COLO829 (cell line): Measurements from ENCODE around the gene VEPH1.

Experiments
- DNase-seq: peaks from one replicate; pipeline ENCODE4 v3.0.0; 2012; ENCODE audit warnings: low spot score

Gene VEPH1

GRCh38 chr3:157523814-157524213, 20.6 kb upstream of the VEPH1 start:
- no peak for DNase-seq

GRCh38 chr3:157522648-157523047, 19.4 kb upstream of the VEPH1 start:
- DNase-seq = no peak

GRCh38 chr3:157520485-157521150, 17.4 kb upstream of the VEPH1 start:
- DNase-seq = no peak

- DNase-seq = no peak
These were observed 15.7 kb upstream of the VEPH1 start for GRCh38 chr3:157518881-157519280.

- DNase-seq = no peak
These were observed 13.7 kb upstream of the VEPH1 start for GRCh38 chr3:157516928-157517327.

- no peak for DNase-seq
These were observed 12.2 kb upstream of the VEPH1 start for GRCh38 chr3:157515398-157515797.

GRCh38 chr3:157514371-157514895, 11.2 kb upstream of the VEPH1 start:
- no peak for DNase-seq

GRCh38 chr3:157513585-157513984, 10.4 kb upstream of the VEPH1 start:
- no peak for DNase-seq

- DNase-seq = no peak
These were observed 9.3 kb upstream of the VEPH1 start for GRCh38 chr3:157512534-157512933.

GRCh38 chr3:157508461-157508860, 5.2 kb upstream of the VEPH1 start:
- no peak for DNase-seq

- DNase-seq = peak; percentile 93
These were observed 1.4 kb downstream of the VEPH1 start for GRCh38 chr3:157501863-157502262.

GRCh38 chr3:157500232-157500631, 3.0 kb downstream of the VEPH1 start:
- no peak for DNase-seq

GRCh38 chr3:157499342-157499963, 3.8 kb downstream of the VEPH1 start:
- no peak for DNase-seq

GRCh38 chr3:157498371-157498770, 4.8 kb downstream of the VEPH1 start:
- no peak for DNase-seq

GRCh38 chr3:157495846-157496245, 7.4 kb downstream of the VEPH1 start:
- no peak for DNase-seq

GRCh38 chr3:157494581-157495281, 8.5 kb downstream of the VEPH1 start:
- DNase-seq = no peak

- peak; percentile 55 for DNase-seq
These were observed 9.3 kb downstream of the VEPH1 start for GRCh38 chr3:157493627-157494550.

- DNase-seq = no peak
These were observed 12.1 kb downstream of the VEPH1 start for GRCh38 chr3:157491136-157491535.

- no peak for DNase-seq
These were observed 15.1 kb downstream of the VEPH1 start for GRCh38 chr3:157488144-157488543.

GRCh38 chr3:157487339-157487738, 15.9 kb downstream of the VEPH1 start:
- no peak for DNase-seq

- DNase-seq = no peak
These were observed 23.6 kb downstream of the VEPH1 start for GRCh38 chr3:157479464-157480243.
